ENCODE results near the gene PSTK. TPM values are rescaled to one million over a fixed set of nuclear protein-coding genes. Genes with fewer than 3 reads are reported as not detected.

The PSTK gene
- total RNA-seq, 1 experiment from 2014 or later, result 8.0 TPM

GRCh38 chr10:123034332-123034731 lies 54.1 kb downstream of the PSTK start:
- Histone ChIP-seq H3K4me1 (ENCODE audit: low read length) (no peaks in the 10 kb centered on the region), H3K4me3 (ENCODE audit: low read length) (no peak overlapping the region), H3K9ac (ENCODE audit: low read length) (no peak overlapping the region), H3K4me2 (ENCODE audit: low read depth, low read length, poor library complexity, severe bottlenecking) (no peak overlapping the region), H3K79me2 (ENCODE audit: low read length) (no peaks in the 10 kb centered on the region), H3K27me3 (ENCODE audit: low read length) (no peaks in the 10 kb centered on the region), H3K36me3 (ENCODE audit: insufficient read depth, low read length) (no peaks in the 10 kb centered on the region), H3K9me3 (ENCODE audit: low read length) (no peaks in the 10 kb centered on the region), H3K27ac (ENCODE audit: low read length) (no peak overlapping the region), H3K9me2 (replicated peaks; ENCODE audit: insufficient read depth, low read length) (no peaks in the 10 kb centered on the region), H2AFZ (ENCODE audit: low read length) (no peak overlapping the region), H4K20me1 (ENCODE audit: insufficient read depth, low read depth, low read length) (no peaks in the 10 kb centered on the region)
- DNase-seq, result no peak

- Histone ChIP-seq H3K27me3 (ENCODE audit: low read length) (no peaks in the 10 kb centered on the region), H3K9me3 (ENCODE audit: low read length) (no peaks in the 10 kb centered on the region), H3K27ac (ENCODE audit: low read length) (no peak overlapping the region), H3K4me2 (ENCODE audit: low read depth, low read length, poor library complexity, severe bottlenecking) (no peak overlapping the region), H3K9ac (ENCODE audit: low read length) (no peak overlapping the region), H3K4me1 (ENCODE audit: low read length) (no peaks in the 10 kb centered on the region), H4K20me1 (ENCODE audit: insufficient read depth, low read depth, low read length) (no peaks in the 10 kb centered on the region), H3K79me2 (ENCODE audit: low read length) (no peaks in the 10 kb centered on the region), H3K36me3 (ENCODE audit: insufficient read depth, low read length) (no peaks in the 10 kb centered on the region), H2AFZ (ENCODE audit: low read length) (no peak overlapping the region), H3K4me3 (ENCODE audit: low read length) (no peak overlapping the region), H3K9me2 (replicated peaks; ENCODE audit: insufficient read depth, low read length) (no peaks in the 10 kb centered on the region)
- DNase-seq, result no peak
Measured at GRCh38 chr10:123035467-123036086, 55.4 kb downstream of the PSTK start.

GRCh38 chr10:123038782-123039631 lies 58.8 kb downstream of the PSTK start:
- no peak overlapping the region for H3K27ac ChIP-seq (ENCODE audit: low read length)
- no peak overlapping the region for H2AFZ ChIP-seq (ENCODE audit: low read length)
- H3K9ac ChIP-seq (ENCODE audit: low read length), result no peak overlapping the region
- no peak overlapping the region for H3K4me2 ChIP-seq (ENCODE audit: low read depth, low read length, poor library complexity, severe bottlenecking)
- no peaks in the 10 kb centered on the region for H3K79me2 ChIP-seq (ENCODE audit: low read length)
- H3K36me3 ChIP-seq (ENCODE audit: insufficient read depth, low read length), result no peaks in the 10 kb centered on the region
- DNase-seq, result no peak
- H3K27me3 ChIP-seq (ENCODE audit: low read length), result no peaks in the 10 kb centered on the region
- no peak overlapping the region for H3K4me3 ChIP-seq (ENCODE audit: low read length)
- H3K9me2 ChIP-seq (replicated peaks; ENCODE audit: insufficient read depth, low read length), result no peaks in the 10 kb centered on the region
- no peaks in the 10 kb centered on the region for H4K20me1 ChIP-seq (ENCODE audit: insufficient read depth, low read depth, low read length)
- H3K9me3 ChIP-seq (ENCODE audit: low read length), result no peaks in the 10 kb centered on the region
- peaks cover 3% of the 10 kb centered on the region for H3K4me1 ChIP-seq (ENCODE audit: low read length)

- Histone ChIP-seq H3K79me2 (ENCODE audit: low read length) (no peaks in the 10 kb centered on the region), H3K4me3 (ENCODE audit: low read length) (no peak overlapping the region), H3K4me2 (ENCODE audit: low read depth, low read length, poor library complexity, severe bottlenecking) (no peak overlapping the region), H3K9me3 (ENCODE audit: low read length) (no peaks in the 10 kb centered on the region), H3K9ac (ENCODE audit: low read length) (no peak overlapping the region), H3K27ac (ENCODE audit: low read length) (no peak overlapping the region), H2AFZ (ENCODE audit: low read length) (no peak overlapping the region), H3K27me3 (ENCODE audit: low read length) (no peaks in the 10 kb centered on the region), H4K20me1 (ENCODE audit: insufficient read depth, low read depth, low read length) (no peaks in the 10 kb centered on the region), H3K4me1 (ENCODE audit: low read length) (peaks cover 3% of the 10 kb centered on the region), H3K9me2 (replicated peaks; ENCODE audit: insufficient read depth, low read length) (no peaks in the 10 kb centered on the region), H3K36me3 (ENCODE audit: insufficient read depth, low read length) (no peaks in the 10 kb centered on the region)
- DNase-seq, result no peak
Measured at GRCh38 chr10:123039632-123039930, 59.4 kb downstream of the PSTK start.

Other genes starting within 250 kb of the PSTK start
- 1.1 and 1.2 TPM in 2 replicates for gene CUZD1, start 134.5 kb upstream of the PSTK start, total RNA-seq (2014; rRNA removed; shearing (Covaris generic); ENCODE audit: low replicate concordance)
- 11.6 and 16.3 TPM in 2 replicates for gene FAM24B, start 100.8 kb upstream of the PSTK start, total RNA-seq (2014; rRNA removed; shearing (Covaris generic); ENCODE audit: low replicate concordance)
- not detected in 2 replicates for gene FAM24A, start 69.8 kb upstream of the PSTK start, total RNA-seq (2014; rRNA removed; shearing (Covaris generic); ENCODE audit: low replicate concordance)
- gene C10orf88, start 26.2 kb upstream of the PSTK start, total RNA-seq (2014; rRNA removed; shearing (Covaris generic); ENCODE audit: low replicate concordance), result 17.0 and 18.0 TPM in 2 replicates
- 5.4 and 14.8 TPM in 2 replicates for gene IKZF5, start 28.4 kb downstream of the PSTK start, total RNA-seq (2014; rRNA removed; shearing (Covaris generic); ENCODE audit: low replicate concordance)
- 5.8 and 7.8 TPM in 2 replicates for gene ACADSB, start 28.6 kb downstream of the PSTK start, total RNA-seq (2014; rRNA removed; shearing (Covaris generic); ENCODE audit: low replicate concordance)
- not detected in 2 replicates for gene HMX3, start 155.6 kb downstream of the PSTK start, total RNA-seq (2014; rRNA removed; shearing (Covaris generic); ENCODE audit: low replicate concordance)
- gene HMX2, start 167.7 kb downstream of the PSTK start, total RNA-seq (2014; rRNA removed; shearing (Covaris generic); ENCODE audit: low replicate concordance), result not detected in 2 replicates
- gene BUB3, start 174.0 kb downstream of the PSTK start, total RNA-seq (2014; rRNA removed; shearing (Covaris generic); ENCODE audit: low replicate concordance), result 183 and 393 TPM in 2 replicates

Measured in Karpas-422 (cell line).